BLaER1 treated with 17β-estradiol and CSF1 and Interleukin-3, amounts not matched to agents 10 nM and 100 nM (cell line): ENCODE results near the gene DDX17.

Experiments
- H3K27ac ChIP-seq, 11 experiments: shearing (Covaris generic); formaldehyde crosslinking; 2 replicates each; pipeline ENCODE4 v1.8.1; 2022
- H3K27me3 ChIP-seq, 11 experiments: shearing (Covaris generic); formaldehyde crosslinking; 2 replicates each; pipeline ENCODE4 v1.8.1; 2022
- H3K36me3 ChIP-seq, 11 experiments: shearing (Covaris generic); formaldehyde crosslinking; 2 replicates each; pipeline ENCODE4 v1.8.1; 2022
- H3K4me1 ChIP-seq, 10 experiments: shearing (Covaris generic); formaldehyde crosslinking; 2 replicates each; pipeline ENCODE4 v1.8.1; 2022
- H3K4me2 ChIP-seq, 11 experiments: shearing (Covaris generic); formaldehyde crosslinking; 2 replicates each; pipeline ENCODE4 v1.8.1; 2022
- H3K4me3 ChIP-seq, 10 experiments: shearing (Covaris generic); formaldehyde crosslinking; 2 replicates each; pipeline ENCODE4 v1.8.1; 2022
- H3K9ac ChIP-seq, 11 experiments: shearing (Covaris generic); formaldehyde crosslinking; 2 replicates each; pipeline ENCODE4 v1.8.1; 2022
- H3K9me3 ChIP-seq, 11 experiments: shearing (Covaris generic); formaldehyde crosslinking; replicated peaks in 1 of 11; 2 replicates each; pipeline ENCODE4 v1.8.1; 2022
- H4K20me1 ChIP-seq, 11 experiments: shearing (Covaris generic); formaldehyde crosslinking; 2 replicates each; pipeline ENCODE4 v1.8.1; 2022
- Cebpa-rat ChIP-seq, 11 experiments: shearing (Covaris generic); IDR thresholded peaks; 2 replicates each; pipeline ENCODE4 v1.8.1; 2022

DDX17 gene

GRCh38 chr22:38487946-38488345 is 18.2 kb downstream of the DDX17 start:
- peaks cover 75 to 99% (median 96%) of the 10 kb centered on the region in 11 experiments for H4K20me1 ChIP-seq
- no peak overlapping the region for H3K9ac ChIP-seq
- H3K36me3 ChIP-seq, result peaks cover 98 to 100% (median 99%) of the 10 kb centered on the region in 11 experiments
- H3K9me3 ChIP-seq, result no peaks in the 10 kb centered on the region
- H3K4me1 ChIP-seq, result no peaks in the 10 kb centered on the region
- H3K27ac ChIP-seq, result no peak overlapping the region
- no peak for TF ChIP-seq Cebpa-rat (IDR thresholded peaks at IDR 0.05)
- H3K4me2 ChIP-seq, result no peak overlapping the region
- H3K4me3 ChIP-seq, result no peak overlapping the region
- no peaks in the 10 kb centered on the region for H3K27me3 ChIP-seq

DNA sequence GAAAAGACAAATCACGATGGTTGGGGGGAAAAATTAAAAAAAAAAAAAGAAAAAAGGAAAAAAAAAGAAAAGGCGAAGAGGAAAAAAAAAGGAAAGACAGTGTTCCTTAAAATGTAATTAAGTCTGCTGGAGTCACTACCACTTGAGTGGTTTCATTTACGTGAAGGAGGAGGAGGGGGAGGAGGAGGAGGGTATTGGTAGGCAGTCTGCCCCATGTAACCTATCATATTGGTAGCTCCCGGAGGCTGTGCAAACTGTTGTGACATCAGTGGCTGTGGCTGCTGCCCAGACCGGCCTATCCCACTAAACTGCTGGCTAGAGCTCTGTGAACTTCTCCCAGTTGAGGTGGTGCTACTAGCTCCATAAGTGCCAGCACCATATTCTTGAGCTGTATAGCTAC is 20.3 kb downstream of the DDX17 start:
- Histone ChIP-seq H3K4me3 (no peak overlapping the region), H3K27ac (no peak overlapping the region), H3K36me3 (peaks cover 97 to 100% (median 99%) of the 10 kb centered on the region in 11 experiments), H3K9me3 (no peaks in the 10 kb centered on the region), H3K4me2 (no peak overlapping the region), H4K20me1 (peaks cover 69 to 99% (median 96%) of the 10 kb centered on the region in 11 experiments), H3K27me3 (no peaks in the 10 kb centered on the region), H3K4me1 (no peaks in the 10 kb centered on the region), H3K9ac (no peak overlapping the region)
- no peak for TF ChIP-seq Cebpa-rat (IDR thresholded peaks at IDR 0.05)

DNA sequence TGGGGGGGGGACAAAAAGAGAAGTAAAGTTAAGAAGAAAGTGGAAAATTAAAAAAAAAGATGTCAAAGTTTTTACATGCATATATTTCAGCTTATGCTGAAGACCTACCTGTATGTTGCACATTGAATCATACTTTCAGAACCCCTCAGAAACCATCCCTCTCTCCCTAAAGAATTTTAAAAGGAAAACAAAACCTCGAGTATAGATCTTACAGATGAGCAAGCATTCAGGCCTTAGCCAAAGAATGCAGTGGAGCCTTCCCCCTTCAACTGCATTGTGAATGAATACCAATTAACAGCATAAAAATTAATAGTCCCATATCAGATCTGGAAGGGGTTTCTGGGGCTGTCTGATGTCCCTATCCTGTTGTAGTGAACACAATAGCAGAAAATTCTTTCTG is 21.9 kb downstream of the DDX17 start:
- H3K4me3 ChIP-seq, result no peak overlapping the region
- peaks cover 0 to 9% (median 7%) of the 10 kb centered on the region in 10 experiments; a peak in 11 of 20 replicates for H3K4me1 ChIP-seq
- no peaks in the 10 kb centered on the region for H3K27me3 ChIP-seq
- no peak for TF ChIP-seq Cebpa-rat (IDR thresholded peaks at IDR 0.05)
- no peaks in the 10 kb centered on the region for H3K9me3 ChIP-seq
- peaks cover 54 to 98% (median 93%) of the 10 kb centered on the region in 11 experiments for H4K20me1 ChIP-seq
- H3K36me3 ChIP-seq, result peaks cover 81 to 100% (median 96%) of the 10 kb centered on the region in 11 experiments
- no peak overlapping the region for H3K27ac ChIP-seq
- no peak overlapping the region for H3K4me2 ChIP-seq
- no peak overlapping the region for H3K9ac ChIP-seq

DNA sequence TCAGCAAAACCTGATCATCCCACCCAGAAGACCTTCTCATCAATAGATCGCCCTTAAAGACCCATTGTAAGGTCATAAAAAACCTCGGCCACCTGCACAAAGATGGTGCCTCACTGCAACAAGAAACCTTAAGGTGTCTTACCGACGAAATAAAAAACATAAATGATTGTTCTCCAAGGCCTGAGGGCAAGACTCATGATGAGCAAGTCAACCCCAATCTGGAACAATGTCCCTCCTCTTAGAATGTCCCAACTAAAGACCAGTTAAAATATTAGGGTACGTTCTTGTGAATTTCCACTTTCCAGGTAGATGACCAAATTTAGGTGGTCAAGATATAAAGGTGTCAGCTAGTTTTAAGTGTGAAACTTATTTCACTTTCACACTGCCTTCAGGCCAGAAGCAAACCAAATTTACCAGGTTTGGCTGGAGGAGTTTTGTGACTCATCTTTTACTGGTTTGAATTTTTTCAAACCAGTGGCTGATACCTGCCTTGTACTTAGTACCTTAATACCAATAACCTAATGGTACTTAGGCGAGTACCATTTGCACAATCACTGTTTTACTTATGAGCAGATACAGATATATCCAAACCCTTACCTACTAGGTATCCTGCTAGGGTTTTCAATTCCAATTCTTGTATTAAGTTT is 23.3 kb downstream of the DDX17 start:
- no peak for TF ChIP-seq Cebpa-rat (IDR thresholded peaks at IDR 0.05)
- Histone ChIP-seq H3K27ac (no peak overlapping the region), H3K27me3 (no peaks in the 10 kb centered on the region), H3K4me1 (peaks cover 0 to 15% (median 13%) of the 10 kb centered on the region in 10 experiments; a peak in 12 of 20 replicates), H4K20me1 (peaks cover 47 to 94% (median 79%) of the 10 kb centered on the region in 11 experiments), H3K9ac (no peak overlapping the region), H3K4me3 (no peak overlapping the region), H3K4me2 (no peak overlapping the region), H3K36me3 (peaks cover 67 to 90% (median 84%) of the 10 kb centered on the region in 11 experiments), H3K9me3 (no peaks in the 10 kb centered on the region)

GRCh38 chr22:38481871-38482332 is 24.2 kb downstream of the DDX17 start:
- peaks cover 38 to 89% (median 70%) of the 10 kb centered on the region in 11 experiments for H4K20me1 ChIP-seq
- H3K4me2 ChIP-seq, result no peak overlapping the region
- H3K9me3 ChIP-seq, result no peaks in the 10 kb centered on the region
- no peak for TF ChIP-seq Cebpa-rat (IDR thresholded peaks at IDR 0.05)
- H3K4me1 ChIP-seq, result peaks cover 0 to 15% (median 13%) of the 10 kb centered on the region in 10 experiments; a peak in 12 of 20 replicates
- no peak overlapping the region for H3K4me3 ChIP-seq
- no peak overlapping the region for H3K9ac ChIP-seq
- H3K36me3 ChIP-seq, result peaks cover 58 to 81% (median 75%) of the 10 kb centered on the region in 11 experiments
- H3K27me3 ChIP-seq, result no peaks in the 10 kb centered on the region
- no peak overlapping the region for H3K27ac ChIP-seq

GRCh38 chr22:38481162-38481870 is 24.8 kb downstream of the DDX17 start:
- no peak for TF ChIP-seq Cebpa-rat (IDR thresholded peaks at IDR 0.05)
- H3K4me3 ChIP-seq, result no peak overlapping the region
- peaks cover 0 to 15% (median 13%) of the 10 kb centered on the region in 10 experiments; a peak in 12 of 20 replicates for H3K4me1 ChIP-seq
- no peak overlapping the region for H3K4me2 ChIP-seq
- H3K27me3 ChIP-seq, result no peaks in the 10 kb centered on the region
- H3K9ac ChIP-seq, result no peak overlapping the region
- H3K36me3 ChIP-seq, result peaks cover 52 to 75% (median 70%) of the 10 kb centered on the region in 11 experiments
- H3K27ac ChIP-seq, result no peak overlapping the region
- no peaks in the 10 kb centered on the region for H3K9me3 ChIP-seq
- H4K20me1 ChIP-seq, result peaks cover 32 to 83% (median 64%) of the 10 kb centered on the region in 11 experiments

- Histone ChIP-seq H3K4me2 (peak overlapping the region in 5 of 11 experiments; percentile 3 to 34 (median 25); a peak in 4 of 22 replicates), H3K4me3 (no peak overlapping the region), H3K9me3 (no peaks in the 10 kb centered on the region), H3K27me3 (no peaks in the 10 kb centered on the region), H4K20me1 (peaks cover 15 to 65% (median 47%) of the 10 kb centered on the region in 11 experiments), H3K36me3 (peaks cover 33 to 55% (median 50%) of the 10 kb centered on the region in 11 experiments), H3K9ac (no peak overlapping the region), H3K27ac (no peak overlapping the region), H3K4me1 (peaks cover 0 to 15% (median 13%) of the 10 kb centered on the region in 10 experiments; a peak in 12 of 20 replicates)
- no peak for TF ChIP-seq Cebpa-rat (IDR thresholded peaks at IDR 0.05)
Observed at GRCh38 chr22:38479096-38479837, 26.8 kb downstream of the DDX17 start.

DNA sequence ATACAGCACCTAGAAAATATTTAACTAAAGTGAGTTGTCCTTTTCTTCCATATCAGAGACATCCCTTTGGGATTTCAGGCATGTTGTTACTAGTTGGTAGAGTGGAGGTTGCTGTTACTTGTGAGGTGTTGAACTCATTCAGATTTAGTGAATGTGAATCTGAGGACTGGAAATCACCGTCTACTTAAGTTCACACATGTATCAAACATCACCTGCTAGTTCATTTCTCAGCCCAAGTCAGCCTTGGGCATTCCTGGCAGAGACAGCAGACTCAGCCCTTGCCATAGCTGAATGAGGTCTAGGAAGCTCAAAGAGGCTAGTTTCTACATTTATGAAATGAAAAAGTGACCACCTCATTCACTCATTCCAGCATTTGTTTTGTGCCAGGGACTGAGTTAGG is 28.5 kb downstream of the DDX17 start:
- TF ChIP-seq Cebpa-rat (IDR thresholded peaks at IDR 0.05), result no peak
- Histone ChIP-seq H3K27me3 (no peaks in the 10 kb centered on the region), H3K4me3 (no peak overlapping the region), H3K9ac (no peak overlapping the region), H3K36me3 (peaks cover 16 to 38% (median 34%) of the 10 kb centered on the region in 11 experiments; a peak in 21 of 22 replicates), H3K4me1 (peaks cover 0 to 15% (median 13%) of the 10 kb centered on the region in 10 experiments; a peak in 12 of 20 replicates), H3K9me3 (no peaks in the 10 kb centered on the region), H3K4me2 (no peak overlapping the region), H4K20me1 (peaks cover 4 to 48% (median 30%) of the 10 kb centered on the region in 11 experiments), H3K27ac (no peak overlapping the region)
